H1 (cell line): Measurements from ENCODE around the gene PRTG. TPM values are rescaled to one million over a fixed set of nuclear protein-coding genes. Genes with fewer than 3 reads are reported as not detected.

Experiments used
- CTCF ChIA-PET: fragments of 300-600 bp; sonication (Branson Sonifier 250); formaldehyde crosslinking; loops from one replicate; lab custom pipeline; 2021; ENCODE audit not compliant: partially characterized antibody; lab: Charles Lee
- POLR2A ChIA-PET: fragments of 300-600 bp; sonication (Branson Sonifier 250); formaldehyde crosslinking; loops from one replicate; lab custom pipeline; 2021; ENCODE audit warnings: inconsistent platforms; ENCODE audit not compliant: partially characterized antibody; lab: Charles Lee
- DNase-seq, 2 experiments: peaks; one replicate each; pipeline versions ENCODE4 v3.0.0 to v3.0.0-alpha.2; 2010 to 2022; ENCODE audit warnings: low spot score in 2 of 2, low read depth in 1 of 2, mixed read lengths in 1 of 2
- FAIRE-seq: peaks from 2 replicates; lab custom pipeline; 2011; peaks lifted over from hg19 to GRCh38; lab: Jason Lieb, UNC
- H2AFZ ChIP-seq: 2 replicates; pipeline ENCODE4 v1.8.1; 2012; ENCODE audit warnings: low read length, inconsistent platforms
- H2AK5ac ChIP-seq: 2 replicates; pipeline ENCODE4 v1.6.1; 2013; ENCODE audit warnings: low read depth, low read length
- H2BK120ac ChIP-seq: replicated peaks from 2 replicates; pipeline ENCODE3; 2013; ENCODE audit warnings: low read depth, low read length, inconsistent platforms
- H2BK12ac ChIP-seq: 2 replicates; pipeline ENCODE4 v1.6.1; 2013; ENCODE audit warnings: low read depth, low read length
- H2BK15ac ChIP-seq: 2 replicates; pipeline ENCODE4 v1.6.1; 2013; ENCODE audit warnings: low read length
- H2BK20ac ChIP-seq: 2 replicates; pipeline ENCODE4 v1.6.1; 2013; ENCODE audit warnings: low read length
- H2BK5ac ChIP-seq: 2 replicates; pipeline ENCODE4 v1.6.1; 2013; ENCODE audit warnings: low read depth, low read length
- H3K14ac ChIP-seq: 2 replicates; pipeline ENCODE4 v1.6.1; 2013; ENCODE audit warnings: inconsistent platforms; ENCODE audit not compliant: insufficient read length
- H3K18ac ChIP-seq: 2 replicates; pipeline ENCODE4 v1.6.1; 2013; ENCODE audit warnings: low read length; ENCODE audit errors: extremely low read depth
- H3K23ac ChIP-seq: 2 replicates; pipeline ENCODE4 v1.6.1; 2013; ENCODE audit warnings: inconsistent platforms; ENCODE audit not compliant: insufficient read length
- H3K23me2 ChIP-seq: 2 replicates; pipeline ENCODE4 v1.6.1; 2013; ENCODE audit warnings: low read depth, low read length
- H3K27ac ChIP-seq: 2 replicates; pipeline ENCODE4 v1.6.1; 2011; ENCODE audit warnings: low read depth, low read length, inconsistent platforms
- H3K27me3 ChIP-seq, 4 experiments: replicated peaks in 1 of 4; 1 replicate in 1 of 4; 2 replicates in 3 of 4; pipeline versions ENCODE4 v1.6.1 to v1.8.1; 2011 to 2013; ENCODE audit warnings: low read length in 3 of 4, mild to moderate bottlenecking in 3 of 4, inconsistent platforms in 2 of 4, mixed read lengths in 2 of 4, moderate library complexity in 1 of 4; ENCODE audit not compliant: control insufficient read depth in 3 of 4, insufficient read depth in 3 of 4; ENCODE audit errors: extremely low read depth in 1 of 4
- H3K36me3 ChIP-seq, 4 experiments: 2 replicates each; pipeline versions ENCODE4 v1.6.1 to v1.8.1; 2011 to 2013; ENCODE audit warnings: mild to moderate bottlenecking in 4 of 4, low read length in 3 of 4, moderate library complexity in 2 of 4, control low read depth in 1 of 4, inconsistent platforms in 1 of 4; ENCODE audit not compliant: insufficient read depth in 4 of 4, control insufficient read depth in 2 of 4
- H3K4ac ChIP-seq: replicated peaks from 2 replicates; pipeline ENCODE3; 2013; ENCODE audit warnings: low read length, low read depth, mixed read lengths, inconsistent platforms; ENCODE audit not compliant: insufficient read length
- H3K4me1 ChIP-seq, 4 experiments: replicated peaks in 1 of 4; 1 replicate in 1 of 4; 2 replicates in 3 of 4; pipeline versions ENCODE4 v1.6.1 to v1.8.1; 2011 to 2013; ENCODE audit warnings: low read length in 3 of 4, inconsistent platforms in 2 of 4, mixed read lengths in 1 of 4; ENCODE audit not compliant: insufficient read depth in 4 of 4, control insufficient read depth in 3 of 4
- H3K4me2 ChIP-seq, 2 experiments: 2 replicates each; pipeline versions ENCODE4 v1.6.1 to v1.8.1; 2011 to 2013; ENCODE audit warnings: low read depth in 2 of 2, low read length in 2 of 2, control low read depth in 1 of 2, inconsistent platforms in 1 of 2, mild to moderate bottlenecking in 1 of 2; ENCODE audit not compliant: insufficient read depth in 1 of 2
- H3K4me3 ChIP-seq, 4 experiments: fragments of 200-600, 300-600 bp in 1 of 4; sonication (generic), shearing (Covaris generic), sonication (Bioruptor Twin) in 1 of 4; 2 replicates each; pipeline versions ENCODE4 v1.5.1 to v1.8.1; 2011 to 2016; ENCODE audit warnings: low read length in 4 of 4, low read depth in 3 of 4, control low read depth in 2 of 4, inconsistent platforms in 2 of 4, mild to moderate bottlenecking in 2 of 4, mixed read lengths in 1 of 4, moderate library complexity in 1 of 4; ENCODE audit not compliant: insufficient read depth in 2 of 4; ENCODE audit errors: extremely low read depth in 1 of 4
- H3K56ac ChIP-seq: replicated peaks from 2 replicates; pipeline ENCODE3; 2013; ENCODE audit warnings: low read depth, mild to moderate bottlenecking, mixed read lengths, low read length, inconsistent platforms; ENCODE audit not compliant: insufficient read length
- H3K79me1 ChIP-seq: 2 replicates; pipeline ENCODE4 v1.6.1; 2013; ENCODE audit warnings: low read depth, low read length, control low read depth
- H3K79me2 ChIP-seq, 2 experiments: 2 replicates each; pipeline versions ENCODE4 v1.6.1 to v1.8.1; 2012 to 2013; ENCODE audit warnings: low read length in 2 of 2, mild to moderate bottlenecking in 2 of 2, inconsistent platforms in 1 of 2; ENCODE audit not compliant: insufficient read depth in 2 of 2, control insufficient read depth in 1 of 2
- H3K9ac ChIP-seq, 4 experiments: replicated peaks in 1 of 4; 1 replicate in 1 of 4; 2 replicates in 3 of 4; pipeline versions ENCODE4 v1.6.1 to v1.8.1; 2011 to 2013; ENCODE audit warnings: low read depth in 3 of 4, low read length in 3 of 4, control low read depth in 2 of 4, mild to moderate bottlenecking in 2 of 4, moderate library complexity in 2 of 4, inconsistent platforms in 1 of 4; ENCODE audit errors: extremely low read depth in 1 of 4
- H3K9me3 ChIP-seq, 2 experiments: 2 replicates each; pipeline versions ENCODE4 v1.6.1 to v1.8.1; 2012 to 2013; ENCODE audit warnings: mild to moderate bottlenecking in 2 of 2, moderate library complexity in 2 of 2, control low read depth in 1 of 2, inconsistent platforms in 1 of 2, low read depth in 1 of 2, low read length in 1 of 2, mixed read lengths in 1 of 2; ENCODE audit not compliant: insufficient read depth in 2 of 2
- H4K20me1 ChIP-seq, 2 experiments: replicated peaks in 1 of 2; 2 replicates each; pipeline versions ENCODE3 to v1.8.1; 2011 to 2013; ENCODE audit warnings: inconsistent platforms in 2 of 2, low read length in 2 of 2, mild to moderate bottlenecking in 1 of 2; ENCODE audit not compliant: insufficient read depth in 2 of 2, control insufficient read depth in 1 of 2
- H4K5ac ChIP-seq: 2 replicates; pipeline ENCODE4 v1.6.1; 2013; ENCODE audit warnings: low read length, low read depth, mixed read lengths, inconsistent platforms; ENCODE audit not compliant: insufficient read length
- H4K8ac ChIP-seq: 2 replicates; pipeline ENCODE4 v1.8.0; 2013; ENCODE audit warnings: mild to moderate bottlenecking, moderate library complexity, low read length, inconsistent platforms; ENCODE audit not compliant: insufficient read depth; ENCODE audit errors: extremely low read depth
- H4K91ac ChIP-seq: replicated peaks from 2 replicates; pipeline ENCODE3; 2013; ENCODE audit warnings: low read length, mixed read lengths, inconsistent platforms; ENCODE audit not compliant: insufficient read length
- ASH2L ChIP-seq: fragments of 200-600, 300-600 bp; sonication (generic); IDR thresholded peaks from one replicate; pipeline ENCODE4 v1.7.1; 2017; ENCODE audit warnings: low read length
- CTCF ChIP-seq, 3 experiments: IDR thresholded peaks; 1 replicate in 2 of 3; 2 replicates in 1 of 3; pipeline versions ENCODE4 v1.5.1 to v1.6.1; 2011; ENCODE audit warnings: low read length in 3 of 3, mild to moderate bottlenecking in 3 of 3, inconsistent platforms in 2 of 3, low read depth in 1 of 3, moderate library complexity in 1 of 3; ENCODE audit not compliant: insufficient read depth in 1 of 3; ENCODE audit errors: control extremely low read depth in 1 of 3
- EGR1 ChIP-seq: IDR thresholded peaks from 2 replicates; pipeline ENCODE4 v1.6.1; 2011; ENCODE audit warnings: low read depth, low read length, borderline replicate concordance
- EP300 ChIP-seq, 2 experiments: IDR thresholded peaks; 1 replicate in 1 of 2; 2 replicates in 1 of 2; pipeline ENCODE4 v1.6.1; 2011 to 2012; ENCODE audit warnings: low read depth in 2 of 2, low read length in 2 of 2, mild to moderate bottlenecking in 2 of 2, borderline replicate concordance in 1 of 2, inconsistent platforms in 1 of 2, moderate library complexity in 1 of 2
- KDM1A ChIP-seq: fragments of 200-600, 300-600 bp; sonication (generic); IDR thresholded peaks from 2 replicates; pipeline ENCODE4 v1.7.1; 2016; ENCODE audit warnings: mild to moderate bottlenecking, low read length, borderline replicate concordance
- NANOG ChIP-seq: IDR thresholded peaks from 2 replicates; pipeline ENCODE4 v1.6.1; 2011; ENCODE audit warnings: low read length, low read depth, mild to moderate bottlenecking, inconsistent platforms; ENCODE audit not compliant: insufficient read depth, poor library complexity, severe bottlenecking
- SIRT6 ChIP-seq: IDR thresholded peaks from one replicate; pipeline ENCODE4 v1.7.1; 2012; ENCODE audit warnings: low read length, inconsistent platforms
- TAF1 ChIP-seq: IDR thresholded peaks from 2 replicates; pipeline ENCODE4 v1.6.1; 2011; ENCODE audit warnings: mild to moderate bottlenecking, low read depth, low read length
- TAF7 ChIP-seq: optimal IDR thresholded peaks from 2 replicates; pipeline ENCODE3; 2011; ENCODE audit warnings: low read depth, mild to moderate bottlenecking, inconsistent platforms, low read length, moderate library complexity, borderline replicate concordance
- WGBS, 2 experiments: shearing (Covaris generic) in 1 of 2; methylation state at CpG; one replicate each; pipeline versions ENCODE4 v1.1.6 to v1.1.7; 2013 to 2015; ENCODE audit warnings: low lambda C conversion rate in 2 of 2, mixed read lengths in 2 of 2, inconsistent platforms in 1 of 2, low coverage in 1 of 2, missing lambda C conversion rate in 1 of 2; ENCODE audit not compliant: insufficient replicate concordance in 2 of 2, insufficient coverage in 1 of 2, insufficient read length in 1 of 2; ENCODE audit errors: extremely low coverage in 1 of 2, missing lambda C conversion rate in 1 of 2; 5-methylcytosine and 5-hydroxymethylcytosine counted together
- polyA plus RNA-seq, 7 experiments: library from polyadenylated mRNA; depleted of rRNA in 3 of 7; stranded (reverse) in 5 of 7; unstranded in 2 of 7; fragments of >200 nt in 5 of 7; fragments of 200-250 nt in 2 of 7; gene quantifications; 1 replicate in 5 of 7; 2 replicates in 1 of 7; 4 replicates in 1 of 7; pipeline versions ENCODE4 v1.2.1 to v1.2.3, GENCODE V29; 2011 to 2013; ENCODE audit warnings: missing spikeins in 2 of 7, mixed read lengths in 2 of 7
- total RNA-seq: library from RNA; stranded (reverse); fragmentation: NEBNext Ultra II Directional; extraction: Animal tissue kit (Norgen Biotek cat#: 25700); gene quantifications from 2 replicates; pipeline ENCODE4 v1.2.1, GENCODE V29; 2021
- TF ChIP-seq, protein P1 (sequence below): IDR thresholded peaks from 2 replicates; pipeline ENCODE4 v1.6.1; 2011; ENCODE audit warnings: low read length, improper control_type of control experiment

PRTG gene
- total and polyA plus RNA-seq, 2 of the 8 experiments (the other 6 are each of a cell fraction or from before 2014, with no cell fraction given), result 3.1 to 3.2 TPM

DNA sequence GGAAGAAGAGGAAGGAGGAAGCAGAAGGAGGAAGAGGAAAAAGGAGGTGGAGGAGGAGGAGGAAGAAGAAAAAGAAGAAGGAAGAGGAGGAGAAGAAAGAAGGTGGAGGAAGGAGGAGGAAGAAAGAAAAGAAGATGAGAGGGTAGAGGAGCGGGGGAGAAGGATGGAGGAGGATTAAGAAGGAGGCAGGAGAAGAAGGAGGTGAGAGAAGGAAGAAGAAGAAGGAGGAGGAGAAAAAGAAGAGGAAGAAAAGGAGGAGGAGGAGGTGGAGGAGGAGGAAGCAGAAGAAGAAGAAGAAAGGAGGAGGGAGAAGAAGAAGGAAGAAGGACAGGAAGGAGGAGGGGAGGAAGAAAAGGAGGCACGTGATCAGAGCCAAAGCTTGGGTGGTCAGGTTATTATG is 37.3 kb upstream of the PRTG start:
- H3K27me3 ChIP-seq, result no peaks in the 10 kb centered on the region
- CTCF ChIA-PET, result interaction anchor here (0.8 to 1.5 kb wide), 2 partner anchors 8 to 132 kb away, joined by 3 read pairs; no protein-coding TSS in a partner anchor
- H3K4ac ChIP-seq, result no peak overlapping the region
- H3K14ac ChIP-seq, result no peak overlapping the region
- H2BK120ac ChIP-seq, result no peak overlapping the region
- H3K4me1 ChIP-seq, result peaks cover 0 to 4% (median 0%) of the 10 kb centered on the region in 4 experiments; a peak in 1 of 7 replicates
- H2BK15ac ChIP-seq, result no peak overlapping the region
- H4K20me1 ChIP-seq, result no peaks in the 10 kb centered on the region
- no peak overlapping the region for H4K8ac ChIP-seq
- no peak overlapping the region for H3K56ac ChIP-seq
- no peaks in the 10 kb centered on the region for H3K79me2 ChIP-seq
- H3K79me1 ChIP-seq, result no peaks in the 10 kb centered on the region
- DNase-seq (no peak), FAIRE-seq (no peak)
- H3K36me3 ChIP-seq, result no peaks in the 10 kb centered on the region
- H3K4me3 ChIP-seq, result no peak overlapping the region
- 0 out of 4 replicates have a peak, but pooled peaks cover 0 to 2% of the 10 kb centered on the region in 2 experiments for H3K9me3 ChIP-seq
- no peak overlapping the region for H3K4me2 ChIP-seq
- H4K91ac ChIP-seq, result no peak overlapping the region
- H3K23ac ChIP-seq, result no peak overlapping the region
- POLR2A ChIA-PET, result no interaction called here
- H3K18ac ChIP-seq, result no peak overlapping the region
- H2BK5ac ChIP-seq, result no peak overlapping the region
- H2BK20ac ChIP-seq, result no peak overlapping the region
- H3K9ac ChIP-seq, result no peak overlapping the region
- no peak overlapping the region for H2BK12ac ChIP-seq
- no peak overlapping the region for H4K5ac ChIP-seq
- H3K23me2 ChIP-seq, result no peaks in the 10 kb centered on the region; the same call in 1 of the 2 replicates
- H2AFZ ChIP-seq, result no peak overlapping the region
- WGBS, 2 experiments, result 68 to 90% methylated on average over 1 to 2 of the region's 2 CpGs
- H2AK5ac ChIP-seq, result no peak overlapping the region
- no peak overlapping the region for H3K27ac ChIP-seq
- TF ChIP-seq TAF7, result no peak
- TF ChIP-seq EGR1, result no peak
- TF ChIP-seq, protein P1, sequence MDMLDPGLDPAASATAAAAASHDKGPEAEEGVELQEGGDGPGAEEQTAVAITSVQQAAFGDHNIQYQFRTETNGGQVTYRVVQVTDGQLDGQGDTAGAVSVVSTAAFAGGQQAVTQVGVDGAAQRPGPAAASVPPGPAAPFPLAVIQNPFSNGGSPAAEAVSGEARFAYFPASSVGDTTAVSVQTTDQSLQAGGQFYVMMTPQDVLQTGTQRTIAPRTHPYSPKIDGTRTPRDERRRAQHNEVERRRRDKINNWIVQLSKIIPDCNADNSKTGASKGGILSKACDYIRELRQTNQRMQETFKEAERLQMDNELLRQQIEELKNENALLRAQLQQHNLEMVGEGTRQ, result no peak
- no peak for TF ChIP-seq KDM1A
- TF ChIP-seq EP300 (IDR thresholded peaks at IDR 0.05; ENCODE audit: borderline replicate concordance in 1 of 2, low read depth in 2 of 2, low read length in 2 of 2), result no peak
- no peak for TF ChIP-seq CTCF (IDR thresholded peaks at IDR 0.05; ENCODE audit: control extremely low read depth in 1 of 3, insufficient read depth in 1 of 3, low read depth in 1 of 3, low read length in 3 of 3)
- TF ChIP-seq ASH2L, result no peak
- TF ChIP-seq NANOG, result no peak
- no peak for TF ChIP-seq SIRT6
- no peak for TF ChIP-seq TAF1
